Left renal cortex interstitium (tissue), 4 donors: ENCODE data around the gene PEX3. TPM values are rescaled to one million over a fixed set of nuclear protein-coding genes. Genes with fewer than 3 reads are reported as not detected.

Experiments used
- DNase-seq, 4 donors: peaks; one replicate each; pipeline ENCODE4 v3.0.0-alpha.2; 2013; ENCODE audit warnings: low read depth in 4 of 4, low spot score in 2 of 4, missing footprints in 1 of 4
- polyA plus RNA-seq, 4 donors: library from polyadenylated mRNA; unstranded; fragments of 120-200 nt; gene quantifications; one replicate each; pipeline ENCODE4 v1.2.1, GENCODE V29; 2013; ENCODE audit not compliant: insufficient read length in 4 of 4

PEX3 gene
- polyA plus RNA-seq, 4 donors, result 31.4 to 40.4 (median 35.5) TPM

- no peak for DNase-seq
Observed at GRCh38 chr6:143536461-143536865, 85.9 kb downstream of the PEX3 start.

GRCh38 chr6:143536866-143537691, 86.5 kb downstream of the PEX3 start:
- DNase-seq, result no peak

GRCh38 chr6:143538374-143538773, 87.8 kb downstream of the PEX3 start:
- no peak for DNase-seq

- no peak for DNase-seq
Observed at GRCh38 chr6:143539106-143539505, 88.5 kb downstream of the PEX3 start.

GRCh38 chr6:143539734-143540133, 89.1 kb downstream of the PEX3 start:
- DNase-seq, result no peak

- DNase-seq, result no peak
Observed at GRCh38 chr6:143540192-143540591, 89.6 kb downstream of the PEX3 start.

Other genes with a start within 250 kb of the PEX3 start
- 10 to 100 TPM in 2 of 4 donors, 1 to 10 TPM in 2; 8.7 to 23.8 (median 13.4) TPM for gene ADAT2, start 110 bp upstream of the PEX3 start, polyA plus RNA-seq
- gene FUCA2, start 60.9 kb downstream of the PEX3 start, polyA plus RNA-seq, result 10 to 100 TPM; 56.4 to 70.1 (median 66.7) TPM
- 10 to 100 TPM; 30.0 to 36.7 (median 33.4) TPM for gene PHACTR2, start 227.2 kb downstream of the PEX3 start, polyA plus RNA-seq